HepG2 (cell line): ENCODE measurements around the gene GPR62. TPM values are rescaled to one million over a fixed set of nuclear protein-coding genes. Genes with fewer than 3 reads are reported as not detected.

Experiments
- ATAC-seq: fragments of 200-7000 bp; cut with Tn5 transposase; 3 replicates; pipeline ENCODE4 v1.9.1; 2020; ENCODE audit warnings: mild to moderate bottlenecking, moderate library complexity
- BruUV-seq: library from RNA; stranded (reverse); fragments of 400-500 nt; replicated peaks from 2 replicates; lab custom pipeline; 2021; lab: Mats Ljungman, UMichigan
- CTCF ChIA-PET: fragments of 300-600 bp; formaldehyde crosslinking; extraction: SDS; loops from one replicate; lab custom pipeline; 2021; ENCODE audit warnings: low total read pairs, inconsistent platforms, low intra/inter-chr PET ratio; lab: Yijun Ruan, JAX
- POLR2A ChIA-PET: fragments of 350-600 bp; sonication (Branson Sonifier 250); formaldehyde crosslinking; loops from one replicate; lab custom pipeline; 2020; ENCODE audit warnings: antibody characterized with exemption, inconsistent platforms; lab: Yijun Ruan, JAX
- DNase-seq: peaks from one replicate; pipeline ENCODE4 v3.0.0-alpha.2; 2015; ENCODE audit warnings: low spot score
- FAIRE-seq: peaks from 3 replicates; lab custom pipeline; 2011; peaks lifted over from hg19 to GRCh38; lab: Jason Lieb, UNC
- H2AFZ ChIP-seq: one replicate; pipeline ENCODE4 v1.6.1; 2011; ENCODE audit warnings: low read length, inconsistent platforms
- H3K27ac ChIP-seq: fragments of 300-600 bp; 3 replicates; pipeline ENCODE4 v1.8.0; 2011; ENCODE audit warnings: mixed run types, mild to moderate bottlenecking, mixed read lengths, low read length, inconsistent platforms; ENCODE audit not compliant: insufficient read depth; ENCODE audit errors: extremely low read length
- H3K27me3 ChIP-seq, 2 experiments: fragments of 200-600 bp in 1 of 2; 2 replicates in 1 of 2; 3 replicates in 1 of 2; pipeline versions ENCODE4 v1.6.0 to v1.8.0; 2011; ENCODE audit warnings: low read length in 2 of 2, mild to moderate bottlenecking in 2 of 2, moderate library complexity in 2 of 2, inconsistent platforms in 1 of 2; ENCODE audit not compliant: insufficient read depth in 2 of 2, control insufficient read depth in 1 of 2
- H3K36me3 ChIP-seq, 2 experiments: fragments of 200-600 bp in 1 of 2; replicated peaks in 1 of 2; 2 replicates in 1 of 2; 3 replicates in 1 of 2; pipeline versions ENCODE4 v1.5.1 to v1.8.0; 2011; ENCODE audit warnings: low read length in 2 of 2, inconsistent platforms in 1 of 2; ENCODE audit not compliant: insufficient read depth in 2 of 2, control insufficient read depth in 1 of 2
- H3K4me1 ChIP-seq: 2 replicates; pipeline ENCODE4 v1.5.1; 2012; ENCODE audit warnings: low read length, inconsistent platforms; ENCODE audit not compliant: insufficient read depth
- H3K4me2 ChIP-seq: 2 replicates; pipeline ENCODE4 v1.6.0; 2011; ENCODE audit warnings: low read depth, low read length, inconsistent platforms
- H3K4me3 ChIP-seq, 3 experiments: fragments of 200-600 bp in 1 of 3; sonication (generic), shearing (Covaris generic) in 1 of 3; replicated peaks in 1 of 3; 2 replicates each; pipeline ENCODE4 v1.5.1; 2011 to 2016; ENCODE audit warnings: low read length in 3 of 3, inconsistent platforms in 2 of 3, low read depth in 2 of 3, mild to moderate bottlenecking in 2 of 3, control low read depth in 1 of 3, mixed read lengths in 1 of 3; ENCODE audit not compliant: insufficient read depth in 1 of 3
- H3K79me2 ChIP-seq: one replicate; pipeline ENCODE4 v1.6.1; 2011; ENCODE audit warnings: low read length, inconsistent platforms; ENCODE audit not compliant: insufficient read depth
- H3K9ac ChIP-seq: 2 replicates; pipeline ENCODE4 v1.6.0; 2011; ENCODE audit warnings: mild to moderate bottlenecking, low read depth, low read length, inconsistent platforms; ENCODE audit not compliant: insufficient read depth
- H3K9me3 ChIP-seq: 2 replicates; pipeline ENCODE4 v1.5.1; 2012; ENCODE audit warnings: mild to moderate bottlenecking, low read length
- H4K20me1 ChIP-seq: 2 replicates; pipeline ENCODE4 v1.6.0; 2011; ENCODE audit warnings: inconsistent platforms, mild to moderate bottlenecking, low read length, moderate library complexity; ENCODE audit not compliant: insufficient read depth
- HES4 ChIP-seq: sonication (generic); formaldehyde crosslinking; IDR thresholded peaks from 2 replicates; pipeline ENCODE4 v1.9.0; 2021; ENCODE audit warnings: mild to moderate bottlenecking, missing genetic modification reagents, borderline replicate concordance
- JDP2 ChIP-seq: sonication (generic); formaldehyde crosslinking; IDR thresholded peaks from 2 replicates; pipeline ENCODE4 v1.8.1; 2022; ENCODE audit warnings: missing genetic modification reagents, borderline replicate concordance
- NFE2L2 ChIP-seq: fragments of 150-350 bp; IDR thresholded peaks from 2 replicates; pipeline ENCODE4 v1.6.1; 2014; ENCODE audit warnings: low read length
- PHF21A ChIP-seq: sonication (generic); formaldehyde crosslinking; IDR thresholded peaks from 2 replicates; pipeline ENCODE4 v1.5.0; 2020; ENCODE audit warnings: mild to moderate bottlenecking, missing genetic modification reagents
- POLR2AphosphoS2 ChIP-seq: IDR thresholded peaks from 2 replicates; pipeline ENCODE4 v1.6.1; 2011; ENCODE audit warnings: low read depth, low read length, improper control_type of control experiment
- SMAD3 ChIP-seq: sonication (generic); formaldehyde crosslinking; IDR thresholded peaks from 2 replicates; pipeline ENCODE4 v1.4.0; 2020; ENCODE audit warnings: missing genetic modification reagents
- STAG1 ChIP-seq: sonication (generic); formaldehyde crosslinking; IDR thresholded peaks from 2 replicates; pipeline ENCODE4 v1.4.0; 2020; ENCODE audit warnings: missing genetic modification reagents
- ZBTB38 ChIP-seq: sonication (generic); formaldehyde crosslinking; IDR thresholded peaks from 2 replicates; pipeline ENCODE4 v1.5.1; 2020; ENCODE audit warnings: mild to moderate bottlenecking, missing genetic modification reagents
- ZFP82 ChIP-seq: sonication (generic); formaldehyde crosslinking; IDR thresholded peaks from 2 replicates; pipeline ENCODE4 v1.5.1; 2020; ENCODE audit warnings: mild to moderate bottlenecking, missing genetic modification reagents, borderline replicate concordance
- ZNF20 ChIP-seq: sonication (generic); formaldehyde crosslinking; IDR thresholded peaks from 2 replicates; pipeline ENCODE4 v1.4.0; 2020; ENCODE audit warnings: mild to moderate bottlenecking, moderate library complexity, missing genetic modification reagents
- ZNF530 ChIP-seq: sonication (generic); formaldehyde crosslinking; IDR thresholded peaks from 2 replicates; pipeline ENCODE4 v1.5.0; 2020; ENCODE audit warnings: low read depth, mild to moderate bottlenecking, missing genetic modification reagents
- ZNF629 ChIP-seq: sonication (generic); formaldehyde crosslinking; conservative IDR thresholded peaks from 2 replicates; pipeline ENCODE4 v1.5.0; 2020; ENCODE audit warnings: missing genetic modification reagents
- ZNF766 ChIP-seq: sonication (generic); formaldehyde crosslinking; IDR thresholded peaks from 2 replicates; pipeline ENCODE4 v1.5.0; 2020; ENCODE audit warnings: missing genetic modification reagents, borderline replicate concordance
- ZNF879 ChIP-seq: sonication (generic); formaldehyde crosslinking; IDR thresholded peaks from 2 replicates; pipeline ENCODE4 v1.8.1; 2023; ENCODE audit warnings: missing genetic modification reagents
- ZSCAN22 ChIP-seq: sonication (generic); formaldehyde crosslinking; IDR thresholded peaks from 2 replicates; pipeline ENCODE4 v1.4.0; 2020; ENCODE audit warnings: mild to moderate bottlenecking, missing genetic modification reagents
- WGBS: methylation state at CpG from one replicate; pipeline ENCODE4 v1.1.6; 2017; ENCODE audit warnings: low lambda C conversion rate; 5-methylcytosine and 5-hydroxymethylcytosine counted together
- in situ Hi-C: cut with HindIII; loops from 2 replicates; pipeline ENCODE4 v1.10.0; 2017; ENCODE audit warnings: low pct_unique_long_range_greater_than_20kb; ENCODE audit not compliant: extremely low pct_ligation_motif_present
- intact Hi-C: fragments of 100-400 bp; cut with micrococcal nuclease; formaldehyde crosslinking; loops from one replicate; pipeline ENCODE4 v1.10.0; 2022; ENCODE audit not compliant: unreplicated experiment
- polyA plus RNA-seq, 8 experiments: library from polyadenylated mRNA; depleted of rRNA in 3 of 8; stranded (reverse) in 7 of 8; unstranded in 1 of 8; fragments of >200 nt; fragmentation: Illumina TruSeq in 4 of 8; extraction: Trizol in 4 of 8; gene quantifications; 2 replicates each; pipeline versions ENCODE4 v1.2.1 to v1.2.3, GENCODE V29; 2011 to 2016; ENCODE audit warnings: low read depth in 4 of 8, missing spikeins in 1 of 8, mixed read lengths in 1 of 8; ENCODE audit not compliant: insufficient read depth in 1 of 8
- total RNA-seq, 5 experiments: library from RNA; depleted of rRNA; stranded (reverse); fragments of >200 nt; fragmentation: Illumina TruSeq; extraction: Trizol; gene quantifications; 2 replicates each; pipeline ENCODE4 v1.2.3, GENCODE V29; 2016; ENCODE audit warnings: low read depth in 1 of 5
- TF ChIP-seq, protein P1 (sequence below): sonication (generic); formaldehyde crosslinking; IDR thresholded peaks from 2 replicates; pipeline ENCODE4 v1.5.0; 2020; ENCODE audit warnings: missing genetic modification reagents
- TF ChIP-seq, protein P2 (sequence below), 2 experiments: sonication (generic) in 1 of 2; formaldehyde crosslinking in 1 of 2; IDR thresholded peaks; 2 replicates each; pipeline versions ENCODE4 v1.5.1 to v1.6.1; 2011 to 2020; ENCODE audit warnings: borderline replicate concordance in 1 of 2, low read depth in 1 of 2, low read length in 1 of 2, mild to moderate bottlenecking in 1 of 2, missing genetic modification reagents in 1 of 2, moderate library complexity in 1 of 2

GPR62 gene
- total and polyA plus RNA-seq, 2 of the 13 experiments (the other 11 are each of a cell fraction or from before 2014, with no cell fraction given), result not detected

DNA sequence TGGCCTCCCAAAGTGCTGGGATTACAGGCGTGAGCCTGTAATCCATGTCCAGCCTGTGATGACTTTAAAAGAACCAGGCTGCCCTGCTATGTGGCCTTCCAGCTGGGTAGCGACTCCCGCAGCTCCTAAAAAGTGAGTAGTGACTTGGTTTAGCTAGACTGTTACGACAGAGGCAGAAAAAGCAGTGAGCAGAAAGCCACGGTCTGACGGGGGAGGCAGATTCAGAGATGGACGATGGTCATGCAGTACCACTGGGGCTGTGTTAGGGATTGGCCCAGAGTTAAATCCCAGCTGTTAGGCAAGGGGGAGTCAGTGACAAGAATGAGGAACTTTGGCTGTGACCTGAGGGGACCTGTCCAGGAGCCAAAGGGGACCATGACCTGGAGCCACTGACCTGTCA lies 43.6 kb downstream of the GPR62 start:
- Histone ChIP-seq H3K27ac (no peak overlapping the region), H3K36me3 (peaks cover 6 to 10% of the 10 kb centered on the region in 2 experiments), H2AFZ (no peak overlapping the region), H3K4me2 (no peak overlapping the region; the same call in 1 of the 2 replicates), H3K79me2 (peaks cover 18% of the 10 kb centered on the region), H3K4me3 (no peak overlapping the region), H3K9ac (no peak overlapping the region), H3K9me3 (no peaks in the 10 kb centered on the region), H4K20me1 (0 out of 2 replicates have a peak, but pooled peaks cover 3% of the 10 kb centered on the region), H3K4me1 (peaks cover 49% of the 10 kb centered on the region), H3K27me3 (peaks cover 0 to 19% of the 10 kb centered on the region in 2 experiments; a peak in 3 of 5 replicates)
- ATAC-seq, result no peak
- intact Hi-C loops (no loop called here), in situ Hi-C loops (no loop called here)
- WGBS, result 13% methylated on average over 7 of the region's 7 CpGs
- peak; percentile 93 for TF ChIP-seq ZSCAN22 (CRISPR knock-in tag)
- TF ChIP-seq POLR2AphosphoS2, result no peak
- ChIA-PET CTCF (interaction anchor here (9.0 kb wide), 1 partner anchor 145 kb away, joined by 110 read pairs; no protein-coding TSS in a partner anchor), POLR2A (interaction anchor here (1.2 to 2.0 kb wide), 4 partner anchors 16 to 178 kb away, joined by 3 to 15 read pairs (median 10); partner anchors contain the start of genes ACY1, PARP3 and RRP9)
- FAIRE-seq, result no peak
- no TSS peak for BruUV-seq
- no peak for DNase-seq

DNA sequence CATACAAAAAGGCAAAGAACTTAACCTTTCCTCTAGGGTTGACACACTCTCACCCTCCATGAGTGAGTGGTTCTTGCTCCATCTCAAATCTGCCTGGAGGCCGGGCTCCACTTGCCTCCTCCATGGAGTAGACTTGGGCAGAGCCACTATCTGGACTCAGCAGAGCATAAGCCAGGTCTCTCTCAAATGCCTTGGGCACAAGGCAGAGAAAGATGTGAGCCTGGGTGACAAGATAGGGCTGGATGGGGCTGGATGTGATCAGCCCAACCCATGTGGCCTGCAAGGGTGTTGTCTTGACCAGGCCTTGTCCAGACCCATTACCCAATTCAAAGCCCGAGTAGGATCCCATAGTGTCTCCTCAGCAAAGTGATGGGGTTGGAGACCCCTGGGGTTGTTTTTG lies 44.7 kb downstream of the GPR62 start:
- H3K27ac ChIP-seq, result no peak overlapping the region
- no peak overlapping the region for H3K4me2 ChIP-seq
- ChIA-PET POLR2A (no interaction called here), CTCF (interaction anchor here (9.0 kb wide), 1 partner anchor 144 kb away, joined by 110 read pairs; no protein-coding TSS in a partner anchor)
- no peaks in the 10 kb centered on the region for H4K20me1 ChIP-seq
- H3K4me3 ChIP-seq, result no peak overlapping the region
- TF ChIP-seq ZBTB38 (no peak), NFE2L2 (no peak), ZNF629 (CRISPR knock-in tag) (no peak), JDP2 (CRISPR knock-in tag) (no peak), ZNF766 (CRISPR knock-in tag) (no peak), PHF21A (CRISPR knock-in tag) (no peak), STAG1 (no peak), HES4 (CRISPR knock-in tag) (no peak), ZNF879 (CRISPR knock-in tag) (no peak), SMAD3 (CRISPR knock-in tag) (no peak), ZFP82 (CRISPR knock-in tag) (no peak), ZNF530 (no peak), ZNF20 (CRISPR knock-in tag) (no peak)
- TF ChIP-seq, protein P1, sequence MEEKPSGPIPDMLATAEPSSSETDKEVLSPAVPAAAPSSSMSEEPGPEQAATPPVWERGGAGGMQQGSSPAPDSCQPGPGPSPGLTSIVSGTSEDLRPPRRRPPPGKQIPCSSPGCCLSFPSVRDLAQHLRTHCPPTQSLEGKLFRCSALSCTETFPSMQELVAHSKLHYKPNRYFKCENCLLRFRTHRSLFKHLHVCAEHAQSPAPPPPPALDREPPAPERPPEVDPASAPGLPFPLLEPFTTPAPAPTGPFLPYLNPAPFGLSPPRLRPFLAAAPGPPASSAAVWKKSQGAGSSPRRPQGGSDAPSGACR, result no peak
- TF ChIP-seq, protein P2, sequence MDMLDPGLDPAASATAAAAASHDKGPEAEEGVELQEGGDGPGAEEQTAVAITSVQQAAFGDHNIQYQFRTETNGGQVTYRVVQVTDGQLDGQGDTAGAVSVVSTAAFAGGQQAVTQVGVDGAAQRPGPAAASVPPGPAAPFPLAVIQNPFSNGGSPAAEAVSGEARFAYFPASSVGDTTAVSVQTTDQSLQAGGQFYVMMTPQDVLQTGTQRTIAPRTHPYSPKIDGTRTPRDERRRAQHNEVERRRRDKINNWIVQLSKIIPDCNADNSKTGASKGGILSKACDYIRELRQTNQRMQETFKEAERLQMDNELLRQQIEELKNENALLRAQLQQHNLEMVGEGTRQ (IDR thresholded peaks at IDR 0.05; ENCODE audit: low read depth, low read length), result no peak
- TF ChIP-seq, protein P2 (CRISPR knock-in tag; IDR thresholded peaks at IDR 0.05; ENCODE audit: borderline replicate concordance), result no peak
- peaks cover 8% of the 10 kb centered on the region for H3K79me2 ChIP-seq
- BruUV-seq, result no TSS peak
- DNase-seq, result no peak
- no peak for ATAC-seq
- no peak for FAIRE-seq
- H3K4me1 ChIP-seq, result peaks cover 47% of the 10 kb centered on the region
- H3K27me3 ChIP-seq, result peaks cover 0 to 27% of the 10 kb centered on the region in 2 experiments; a peak in 3 of 5 replicates
- intact Hi-C loops (no loop called here), in situ Hi-C loops (loop anchor here (5.0 kb wide), 2 partner anchors 42 to 142 kb away; no protein-coding TSS in a partner anchor)
- no peaks in the 10 kb centered on the region for H3K9me3 ChIP-seq
- H3K9ac ChIP-seq, result no peak overlapping the region
- 21% methylated on average over 1 of the region's 2 CpGs for WGBS
- peak overlapping the region; percentile 9 for H2AFZ ChIP-seq
- peaks cover 0 to under 1% of the 10 kb centered on the region in 2 experiments; a peak in 1 of 5 replicates for H3K36me3 ChIP-seq
